HuH-7 (cell line): ENCODE measurements around the gene LIN54.
"Not testable (repeated sequence)": the region's sequence is repeated elsewhere in the genome, so short reads cannot be mapped to it uniquely, and the experiment has no call there.

Experiments used
- DNase-seq: peaks from one replicate; pipeline ENCODE4 v3.0.0; 2011; ENCODE audit warnings: low spot score

Gene LIN54

GRCh38 chr4:83012200-83012686 lies 1.6 kb upstream of the LIN54 start:
- no peak for DNase-seq

GRCh38 chr4:83011689-83012199 lies 1.1 kb upstream of the LIN54 start:
- DNase-seq: no peak

- DNase-seq: no peak
These were observed 507 bp downstream of the LIN54 start for GRCh38 chr4:83010111-83010521.

GRCh38 chr4:83009529-83009928 lies 1.1 kb downstream of the LIN54 start:
- no peak for DNase-seq

GRCh38 chr4:83003044-83003791 lies 7.4 kb downstream of the LIN54 start:
- DNase-seq: not testable (repeated sequence)

GRCh38 chr4:83002329-83002728 lies 8.3 kb downstream of the LIN54 start:
- no peak for DNase-seq

GRCh38 chr4:82998898-82999297 lies 11.7 kb downstream of the LIN54 start:
- DNase-seq: no peak

- no peak for DNase-seq
These were observed 15.8 kb downstream of the LIN54 start for GRCh38 chr4:82994834-82995233.

- DNase-seq: no peak
These were observed 20.8 kb downstream of the LIN54 start for GRCh38 chr4:82989575-82990429.

GRCh38 chr4:82988323-82988832 lies 22.2 kb downstream of the LIN54 start:
- DNase-seq: no peak

GRCh38 chr4:82987519-82987918 lies 23.1 kb downstream of the LIN54 start:
- DNase-seq: not testable (repeated sequence)

- no peak for DNase-seq
These were observed 26.2 kb downstream of the LIN54 start for GRCh38 chr4:82984459-82984858.

- no peak for DNase-seq
These were observed 27.2 kb downstream of the LIN54 start for GRCh38 chr4:82983444-82983843.

- no peak for DNase-seq
These were observed 29.5 kb downstream of the LIN54 start for GRCh38 chr4:82981138-82981537.

- no peak for DNase-seq
These were observed 34.8 kb downstream of the LIN54 start for GRCh38 chr4:82975792-82976191.

GRCh38 chr4:82969414-82969813 lies 41.2 kb downstream of the LIN54 start:
- DNase-seq: no peak

GRCh38 chr4:82968972-82969371 lies 41.7 kb downstream of the LIN54 start:
- no peak for DNase-seq

GRCh38 chr4:82965763-82966162 lies 44.9 kb downstream of the LIN54 start:
- DNase-seq: no peak

GRCh38 chr4:82957045-82957444 lies 53.6 kb downstream of the LIN54 start:
- no peak for DNase-seq

GRCh38 chr4:82954212-82954611 lies 56.4 kb downstream of the LIN54 start:
- DNase-seq: no peak

GRCh38 chr4:82951196-82951595 lies 59.4 kb downstream of the LIN54 start:
- no peak for DNase-seq

GRCh38 chr4:82948647-82949204 lies 61.9 kb downstream of the LIN54 start:
- DNase-seq: no peak
